Heart left ventricle (tissue), 16 donors: ENCODE measurements around the gene PDCD4. TPM values are rescaled to one million over a fixed set of nuclear protein-coding genes. Genes with fewer than 3 reads are reported as not detected.

Experiments
- ATAC-seq, 4 donors: fragments of 200-7000 bp; cut with Tn5 transposase; one replicate each; pipeline ENCODE4 v1.9.1; 2020 to 2022; ENCODE audit warnings: moderate library complexity in 4 of 4, mild to moderate bottlenecking in 3 of 4, moderate number of reproducible peaks in 1 of 4
- DNase-seq, 5 donors: peaks; one replicate each; pipeline ENCODE4 v3.0.0-alpha.2; 2020
- H3K27ac ChIP-seq, 12 donors: fragments of 200-600 bp; sonication (generic) in 4 of 12; one replicate each; pipeline versions ENCODE4 v1.5.0 to v1.8.0; 2016 to 2022; ENCODE audit warnings: mild to moderate bottlenecking in 2 of 12
- H3K27me3 ChIP-seq, 9 donors: fragments of 200-600 bp; sonication (generic) in 2 of 9; one replicate each; pipeline versions ENCODE4 v1.5.1 to v1.8.0; 2016 to 2022; ENCODE audit warnings: mild to moderate bottlenecking in 3 of 9
- H3K36me3 ChIP-seq, 9 donors: fragments of 200-600 bp; sonication (generic) in 2 of 9; one replicate each; pipeline versions ENCODE4 v1.5.0 to v1.8.0; 2018 to 2022; ENCODE audit warnings: mild to moderate bottlenecking in 2 of 9
- H3K4me1 ChIP-seq, 12 donors: fragments of 200-600 bp; sonication (generic) in 4 of 12; one replicate each; pipeline versions ENCODE4 v1.5.0 to v1.8.0; 2016 to 2022; ENCODE audit warnings: mild to moderate bottlenecking in 3 of 12
- H3K4me3 ChIP-seq, 12 donors: fragments of 200-600 bp; sonication (generic) in 4 of 12; one replicate each; pipeline versions ENCODE4 v1.5.0 to v1.8.0; 2017 to 2022; ENCODE audit warnings: mild to moderate bottlenecking in 9 of 12, moderate library complexity in 4 of 12
- H3K9me3 ChIP-seq, 12 donors: fragments of 200-600 bp; sonication (generic) in 4 of 12; one replicate each; pipeline versions ENCODE4 v1.5.0 to v1.8.0; 2016 to 2022; ENCODE audit warnings: mild to moderate bottlenecking in 1 of 12
- POLR2A ChIP-seq, 2 donors: fragments of 450-650 bp; IDR thresholded peaks; one replicate each; pipeline ENCODE4 v1.6.1; 2017; ENCODE audit warnings: antibody characterized with exemption in 2 of 2, mild to moderate bottlenecking in 2 of 2, moderate library complexity in 2 of 2
- WGBS, 4 donors: extraction: QIAGEN DNeasy Blood & Tissue Kit in 2 of 4; methylation state at CpG; one replicate each; pipeline versions ENCODE4 v1.1.5 to v1.1.7; 2013 to 2018; 5-methylcytosine and 5-hydroxymethylcytosine counted together
- intact Hi-C, 10 donors: fragments of 100-400 bp; cut with DNase I; formaldehyde crosslinking; loops; one replicate each; pipeline versions ENCODE4 v1.11.1 to v1.14.2; 2022
- polyA plus RNA-seq, 2 donors: library from polyadenylated mRNA; stranded (reverse); fragments of 200-250 nt; gene quantifications; one replicate each; pipeline ENCODE4 v1.2.3, GENCODE V29; 2013
- total RNA-seq, 9 donors: library from RNA; depleted of rRNA in 2 of 9; stranded (reverse); fragments of >200 nt in 2 of 9; fragmentation: NEBNext Ultra II Directional in 3 of 9; extraction: Animal tissue kit (Norgen Biotek cat#: 25700) in 3 of 9; gene quantifications; one replicate each; pipeline versions ENCODE4 v1.1.0 to v1.2.4, GENCODE V29; 2016 to 2023
- TF ChIP-seq, protein P1 (sequence below), 12 donors: fragments of 200-600 bp; sonication (generic) in 4 of 12; IDR thresholded peaks; one replicate each; pipeline versions ENCODE4 v1.5.0 to v1.8.0; 2018 to 2022; ENCODE audit warnings: antibody characterized with exemption in 12 of 12, mild to moderate bottlenecking in 5 of 12
- donor health status: ischemic (EF 13 %, LVEDD 7.1; RV severe dilation, severe dysfunction).
- donor health status: healthy with polysubstance abuse.
- donor health status: DM: no; HTN: yes; CAD: no.
- donor health status: DM: no; HTN: no; CAD: no.
- donor health status: ischemic (EF 25% LVEDD 6.9; RV normal size, moderate dysfunction).
- donor health status: ischemic (EF 25% LVEDD 5.7; RV mildly dilated, moderate dysfunction).
- donor health status: healthy.
- donor health status: DM: yes; HTN: yes; CAD: no.
- donor health status: ischemic (EF 35%, LVEDD 5.7; RV mildly dilated, moderate dysfunction).
- donor health status: nonischemic (EF 11% LVEDD 7.7; RV severe dilation, severe dysfunction).
- donor health status: DM: yes; HTN: yes; CAD: no.
- donor health status: PGD.
- donor health status: ischemic (EF 29% LVEDD 5.4; RV normal size, mild dysfunction).
- donor health status: nonischemic (EF 23%, LVEDD 6.1; RV moderate dilation, normal function).

PDCD4 gene
- total and polyA plus RNA-seq, 11 donors, result 18.2 to 73.2 (median 42.6) TPM

GRCh38 chr10:110842326-110842904, 29.3 kb upstream of the PDCD4 start:
- Histone ChIP-seq H3K4me1 (peaks cover 0 to 28% (median 10%) of the 10 kb centered on the region in 12 donors), H3K27ac (peak overlapping the region in 4 of 12 donors; percentile 5 to 60 (median 20)), H3K4me3 (no peak overlapping the region), H3K36me3 (peaks cover 0 to 20% (median 0%) of the 10 kb centered on the region in 9 donors), H3K9me3 (no peaks in the 10 kb centered on the region), H3K27me3 (no peaks in the 10 kb centered on the region)
- intact Hi-C loops, result no loop called here
- TF ChIP-seq, protein P1, sequence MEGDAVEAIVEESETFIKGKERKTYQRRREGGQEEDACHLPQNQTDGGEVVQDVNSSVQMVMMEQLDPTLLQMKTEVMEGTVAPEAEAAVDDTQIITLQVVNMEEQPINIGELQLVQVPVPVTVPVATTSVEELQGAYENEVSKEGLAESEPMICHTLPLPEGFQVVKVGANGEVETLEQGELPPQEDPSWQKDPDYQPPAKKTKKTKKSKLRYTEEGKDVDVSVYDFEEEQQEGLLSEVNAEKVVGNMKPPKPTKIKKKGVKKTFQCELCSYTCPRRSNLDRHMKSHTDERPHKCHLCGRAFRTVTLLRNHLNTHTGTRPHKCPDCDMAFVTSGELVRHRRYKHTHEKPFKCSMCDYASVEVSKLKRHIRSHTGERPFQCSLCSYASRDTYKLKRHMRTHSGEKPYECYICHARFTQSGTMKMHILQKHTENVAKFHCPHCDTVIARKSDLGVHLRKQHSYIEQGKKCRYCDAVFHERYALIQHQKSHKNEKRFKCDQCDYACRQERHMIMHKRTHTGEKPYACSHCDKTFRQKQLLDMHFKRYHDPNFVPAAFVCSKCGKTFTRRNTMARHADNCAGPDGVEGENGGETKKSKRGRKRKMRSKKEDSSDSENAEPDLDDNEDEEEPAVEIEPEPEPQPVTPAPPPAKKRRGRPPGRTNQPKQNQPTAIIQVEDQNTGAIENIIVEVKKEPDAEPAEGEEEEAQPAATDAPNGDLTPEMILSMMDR (IDR thresholded peaks at IDR 0.05), result no peak
- TF ChIP-seq POLR2A (IDR thresholded peaks at IDR 0.05), result no peak
- DNase-seq, result no peak
- no peak for ATAC-seq
- 61 to 80% (median 78%) methylated on average over 7 of the region's 7 CpGs for WGBS, 4 donors

GRCh38 chr10:110843031-110843430, 28.7 kb upstream of the PDCD4 start:
- ATAC-seq, result no peak
- peak overlapping the region in 3 of 12 donors; percentile 5 to 60 (median 15) for H3K27ac ChIP-seq
- intact Hi-C loops, result no loop called here

GRCh38 chr10:110843796-110844616, 27.7 kb upstream of the PDCD4 start:
- intact Hi-C loops, result no loop called here
- WGBS, 4 donors, result 81 to 90% (median 83%) methylated on average over 4 to 8 of the region's 8 CpGs
- Histone ChIP-seq H3K27me3 (no peaks in the 10 kb centered on the region), H3K4me1 (peaks cover 0 to 21% (median 6%) of the 10 kb centered on the region in 12 donors), H3K27ac (no peak overlapping the region), H3K9me3 (no peaks in the 10 kb centered on the region), H3K4me3 (no peak overlapping the region), H3K36me3 (peaks cover 0 to 6% (median 0%) of the 10 kb centered on the region in 9 donors)
- DNase-seq (no peak), ATAC-seq (no peak)
- no peak for TF ChIP-seq POLR2A (IDR thresholded peaks at IDR 0.05)
- TF ChIP-seq, protein P1 (IDR thresholded peaks at IDR 0.05), result no peak

More at GRCh38 chr10:110843031-110843430, 28.7 kb upstream of the PDCD4 start:
- no peak for DNase-seq
- H3K27me3 ChIP-seq, result no peaks in the 10 kb centered on the region
- TF ChIP-seq, protein P1 (IDR thresholded peaks at IDR 0.05), result no peak
- TF ChIP-seq POLR2A (IDR thresholded peaks at IDR 0.05), result no peak
- WGBS, 4 donors, result 24 to 54% (median 39%) methylated on average over 2 of the region's 2 CpGs
- H3K36me3 ChIP-seq, result peaks cover 0 to 16% (median 0%) of the 10 kb centered on the region in 9 donors
- peaks cover 0 to 22% (median 6%) of the 10 kb centered on the region in 12 donors for H3K4me1 ChIP-seq
- no peak overlapping the region for H3K4me3 ChIP-seq
- H3K9me3 ChIP-seq, result no peaks in the 10 kb centered on the region

DNA sequence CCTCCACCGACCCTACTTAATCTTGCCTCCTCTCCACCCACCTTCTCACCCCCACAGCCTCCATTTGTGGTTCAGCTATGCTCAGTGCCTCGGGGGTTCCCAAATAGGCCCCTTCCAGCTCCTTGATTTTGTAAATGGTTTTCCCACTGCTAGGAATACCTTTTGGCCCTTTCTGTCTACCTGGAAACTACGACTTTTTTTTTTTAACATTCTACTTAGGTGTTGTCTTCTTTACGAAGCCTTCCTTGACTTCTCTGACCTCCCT, 27.2 kb upstream of the PDCD4 start:
- Histone ChIP-seq H3K27ac (no peak overlapping the region), H3K4me1 (peaks cover 0 to 21% (median 5%) of the 10 kb centered on the region in 12 donors), H3K36me3 (peaks cover 0 to under 1% (median 0%) of the 10 kb centered on the region in 9 donors), H3K4me3 (no peak overlapping the region), H3K27me3 (no peaks in the 10 kb centered on the region), H3K9me3 (no peaks in the 10 kb centered on the region)
- intact Hi-C loops, result no loop called here
- TF ChIP-seq POLR2A (IDR thresholded peaks at IDR 0.05), result no peak
- TF ChIP-seq, protein P1 (IDR thresholded peaks at IDR 0.05), result no peak
- ATAC-seq (no peak), DNase-seq (no peak)
- WGBS, 4 donors, result 95 to 98% (median 96%) methylated on average over 4 of the region's 4 CpGs
